MCF 10A (cell line): Measurements from ENCODE around the gene TBC1D2B. TPM values are rescaled to one million over a fixed set of nuclear protein-coding genes. Genes with fewer than 3 reads are reported as not detected.

Experiments used
- BruUV-seq: library from RNA; stranded (reverse); fragments of 400-500 nt; replicated peaks from 2 replicates; lab custom pipeline; 2021; lab: Mats Ljungman, UMichigan
- CTCF ChIA-PET: fragments of 300-600 bp; sonication (Branson Sonifier 250); formaldehyde crosslinking; extraction: SDS; loops from one replicate; lab custom pipeline; 2021; ENCODE audit warnings: antibody characterized with exemption, inconsistent platforms; lab: Yijun Ruan, JAX
- POLR2A ChIA-PET: fragments of 300-600, 350-650 bp; sonication (Branson Sonifier 250); formaldehyde crosslinking; extraction: SDS; loops from one replicate; lab custom pipeline; 2020; ENCODE audit warnings: antibody characterized with exemption, inconsistent platforms; lab: Yijun Ruan, JAX
- DNase-seq: peaks from one replicate; pipeline ENCODE4 v3.0.0-alpha.2; 2018; ENCODE audit not compliant: unreplicated experiment
- H3K27ac Mint-ChIP-seq: one replicate; pipeline ENCODE4 v1.8.0; 2022; ENCODE audit warnings: mild to moderate bottlenecking, low read depth, mixed read lengths; ENCODE audit not compliant: unreplicated experiment
- H3K27me3 Mint-ChIP-seq: one replicate; pipeline ENCODE4 v1.8.0; 2022; ENCODE audit warnings: mixed read lengths; ENCODE audit not compliant: insufficient read depth, unreplicated experiment
- H3K36me3 Mint-ChIP-seq: one replicate; pipeline ENCODE4 v1.8.0; 2022; ENCODE audit warnings: mild to moderate bottlenecking, moderate library complexity, mixed read lengths; ENCODE audit not compliant: insufficient read depth, unreplicated experiment
- H3K4me1 Mint-ChIP-seq: one replicate; pipeline ENCODE4 v1.8.0; 2022; ENCODE audit warnings: mixed read lengths; ENCODE audit not compliant: insufficient read depth, unreplicated experiment
- H3K4me3 Mint-ChIP-seq: one replicate; pipeline ENCODE4 v1.8.0; 2022; ENCODE audit warnings: mild to moderate bottlenecking, moderate library complexity, mixed read lengths; ENCODE audit not compliant: unreplicated experiment
- H3K9me3 Mint-ChIP-seq: one replicate; pipeline ENCODE4 v1.8.0; 2022; ENCODE audit warnings: mixed read lengths; ENCODE audit not compliant: unreplicated experiment
- intact Hi-C: fragments of 100-400 bp; cut with micrococcal nuclease; formaldehyde crosslinking; loops from 2 replicates; pipeline ENCODE4 v1.14.1; 2022
- total RNA-seq: library from RNA; stranded (reverse); gene quantifications from 2 replicates; pipeline ENCODE4 v1.2.3, GENCODE V29; 2022
- TF ChIP-seq, protein P1 (sequence below): fragments of 200-600 bp; IDR thresholded peaks from one replicate; pipeline ENCODE4 v1.8.0; 2022; ENCODE audit warnings: antibody characterized with exemption, mild to moderate bottlenecking; ENCODE audit not compliant: unreplicated experiment

TBC1D2B gene
- total RNA-seq, 1 experiment from 2014 or later, result 21.2 TPM

- BruUV-seq, result no TSS peak
- POLR2A ChIA-PET, result no interaction called here
- CTCF ChIA-PET, result interaction anchor here (0.7 to 2.5 kb wide), 4 partner anchors 9 to 143 kb away, joined by 3 to 20 read pairs (median 4); no protein-coding TSS in a partner anchor
Measured at GRCh38 chr15:78100886-78101285, 23.4 kb upstream of the TBC1D2B start.

GRCh38 chr15:78098131-78098755 is 20.7 kb upstream of the TBC1D2B start:
- intact Hi-C loops, result no loop called here
- DNase-seq, result no peak
- no peak overlapping the region for H3K27ac Mint-ChIP-seq
- no peaks in the 10 kb centered on the region for H3K4me1 Mint-ChIP-seq
- H3K4me3 Mint-ChIP-seq, result no peak overlapping the region
- TF ChIP-seq, protein P1, sequence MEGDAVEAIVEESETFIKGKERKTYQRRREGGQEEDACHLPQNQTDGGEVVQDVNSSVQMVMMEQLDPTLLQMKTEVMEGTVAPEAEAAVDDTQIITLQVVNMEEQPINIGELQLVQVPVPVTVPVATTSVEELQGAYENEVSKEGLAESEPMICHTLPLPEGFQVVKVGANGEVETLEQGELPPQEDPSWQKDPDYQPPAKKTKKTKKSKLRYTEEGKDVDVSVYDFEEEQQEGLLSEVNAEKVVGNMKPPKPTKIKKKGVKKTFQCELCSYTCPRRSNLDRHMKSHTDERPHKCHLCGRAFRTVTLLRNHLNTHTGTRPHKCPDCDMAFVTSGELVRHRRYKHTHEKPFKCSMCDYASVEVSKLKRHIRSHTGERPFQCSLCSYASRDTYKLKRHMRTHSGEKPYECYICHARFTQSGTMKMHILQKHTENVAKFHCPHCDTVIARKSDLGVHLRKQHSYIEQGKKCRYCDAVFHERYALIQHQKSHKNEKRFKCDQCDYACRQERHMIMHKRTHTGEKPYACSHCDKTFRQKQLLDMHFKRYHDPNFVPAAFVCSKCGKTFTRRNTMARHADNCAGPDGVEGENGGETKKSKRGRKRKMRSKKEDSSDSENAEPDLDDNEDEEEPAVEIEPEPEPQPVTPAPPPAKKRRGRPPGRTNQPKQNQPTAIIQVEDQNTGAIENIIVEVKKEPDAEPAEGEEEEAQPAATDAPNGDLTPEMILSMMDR, result no peak
- H3K27me3 Mint-ChIP-seq, result no peaks in the 10 kb centered on the region
- POLR2A ChIA-PET, result no interaction called here
- BruUV-seq, result no TSS peak
- no peaks in the 10 kb centered on the region for H3K9me3 Mint-ChIP-seq
- no peaks in the 10 kb centered on the region for H3K36me3 Mint-ChIP-seq
- CTCF ChIA-PET, result interaction anchor here (0.5 to 3.2 kb wide), 5 partner anchors 9 to 139 kb away, joined by 3 to 16 read pairs (median 10); no protein-coding TSS in a partner anchor

More at GRCh38 chr15:78100886-78101285, 23.4 kb upstream of the TBC1D2B start:
- Mint-ChIP-seq H3K27me3 (no peaks in the 10 kb centered on the region), H3K36me3 (no peaks in the 10 kb centered on the region), H3K27ac (no peak overlapping the region), H3K4me3 (no peak overlapping the region), H3K9me3 (no peaks in the 10 kb centered on the region), H3K4me1 (no peaks in the 10 kb centered on the region)
- intact Hi-C loops, result no loop called here
- no peak for DNase-seq
- TF ChIP-seq, protein P1, result no peak

DNA sequence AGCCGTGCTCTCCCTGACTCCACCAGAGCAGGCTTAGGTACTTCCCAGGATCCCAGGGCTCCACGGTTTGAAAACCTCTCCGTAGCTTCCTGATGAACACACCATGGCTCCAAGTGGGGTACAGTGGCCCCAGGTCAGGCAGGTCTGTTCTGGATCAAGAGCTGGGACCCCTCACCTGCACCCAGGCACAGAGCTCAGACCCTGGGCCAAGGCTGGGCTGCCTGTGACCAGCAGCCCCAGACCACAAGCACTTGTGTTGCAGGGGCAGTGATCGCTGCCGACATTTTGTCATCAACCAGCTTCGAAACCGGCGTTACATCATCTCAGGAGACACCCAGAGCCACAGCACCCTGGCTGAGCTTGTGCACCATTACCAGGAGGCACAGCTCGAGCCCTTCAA is 20.2 kb upstream of the TBC1D2B start:
- ChIA-PET POLR2A (no interaction called here), CTCF (interaction anchor here (0.5 to 3.2 kb wide), 5 partner anchors 9 to 138 kb away, joined by 3 to 16 read pairs (median 10); no protein-coding TSS in a partner anchor)
- DNase-seq, result no peak
- Mint-ChIP-seq H3K9me3 (no peaks in the 10 kb centered on the region), H3K36me3 (no peaks in the 10 kb centered on the region), H3K4me3 (no peak overlapping the region), H3K27ac (no peak overlapping the region), H3K4me1 (no peaks in the 10 kb centered on the region), H3K27me3 (no peaks in the 10 kb centered on the region)
- TF ChIP-seq, protein P1, result no peak
- BruUV-seq, result no TSS peak
- intact Hi-C loops, result no loop called here

- Mint-ChIP-seq H3K4me3 (no peak overlapping the region), H3K36me3 (no peaks in the 10 kb centered on the region), H3K27ac (no peak overlapping the region), H3K4me1 (no peaks in the 10 kb centered on the region), H3K27me3 (no peaks in the 10 kb centered on the region), H3K9me3 (no peaks in the 10 kb centered on the region)
- TF ChIP-seq, protein P1, result no peak
- intact Hi-C loops, result no loop called here
- POLR2A ChIA-PET, result interaction anchor here (0.9 to 1.1 kb wide), 3 partner anchors 14 to 344 kb away, joined by 3 read pairs; partner anchors contain the start of gene IREB2
- no peak for DNase-seq
- no TSS peak for BruUV-seq
- CTCF ChIA-PET, result interaction anchor here (0.9 to 3.5 kb wide), 4 partner anchors 15 to 134 kb away, joined by 3 to 14 read pairs (median 11); no protein-coding TSS in a partner anchor
Measured at GRCh38 chr15:78093242-78094020, 15.9 kb upstream of the TBC1D2B start.
